AG10803 (cell line): ENCODE data around the gene MAP2K6.

Source experiments
- DNase-seq: peaks from one replicate; pipeline ENCODE4 v3.0.0; 2010; ENCODE audit warnings: low read depth
- H3K4me3 ChIP-seq: 2 replicates; pipeline ENCODE4 v1.5.1; 2011; ENCODE audit warnings: mild to moderate bottlenecking, low read length, control low read depth
- CTCF ChIP-seq: conservative IDR thresholded peaks from 2 replicates; pipeline ENCODE4 v1.5.1; 2011; ENCODE audit warnings: mild to moderate bottlenecking, low read length, control low read depth, inconsistent platforms

MAP2K6 gene

GRCh38 chr17:69574257-69575197 is 160.0 kb downstream of the MAP2K6 start:
- DNase-seq, result peak; percentile 44
- no peak for TF ChIP-seq CTCF
- no peak overlapping the region for H3K4me3 ChIP-seq

- H3K4me3 ChIP-seq, result no peak overlapping the region
- DNase-seq, result peak; percentile 92
- no peak for TF ChIP-seq CTCF
Observed at GRCh38 chr17:69575346-69575761, 160.9 kb downstream of the MAP2K6 start.

GRCh38 chr17:69577098-69577497 is 162.6 kb downstream of the MAP2K6 start:
- no peak for DNase-seq
- no peak overlapping the region for H3K4me3 ChIP-seq
- TF ChIP-seq CTCF, result no peak

- no peak for DNase-seq
- no peak overlapping the region for H3K4me3 ChIP-seq
- TF ChIP-seq CTCF, result no peak
Observed at GRCh38 chr17:69578385-69578936, 164.0 kb downstream of the MAP2K6 start.

GRCh38 chr17:69579961-69580677 is 165.6 kb downstream of the MAP2K6 start:
- TF ChIP-seq CTCF, result no peak
- no peak for DNase-seq
- no peak overlapping the region for H3K4me3 ChIP-seq

- DNase-seq, result no peak
- H3K4me3 ChIP-seq, result no peak overlapping the region
- no peak for TF ChIP-seq CTCF
Observed at GRCh38 chr17:69581061-69581961, 166.8 kb downstream of the MAP2K6 start.
